ENCODE measurements around the gene TRPT1. TPM values are rescaled to one million over a fixed set of nuclear protein-coding genes. Genes with fewer than 3 reads are reported as not detected.

TRPT1 gene
- total RNA-seq, 1 experiment from 2014 or later: 58.8 TPM

DNA sequence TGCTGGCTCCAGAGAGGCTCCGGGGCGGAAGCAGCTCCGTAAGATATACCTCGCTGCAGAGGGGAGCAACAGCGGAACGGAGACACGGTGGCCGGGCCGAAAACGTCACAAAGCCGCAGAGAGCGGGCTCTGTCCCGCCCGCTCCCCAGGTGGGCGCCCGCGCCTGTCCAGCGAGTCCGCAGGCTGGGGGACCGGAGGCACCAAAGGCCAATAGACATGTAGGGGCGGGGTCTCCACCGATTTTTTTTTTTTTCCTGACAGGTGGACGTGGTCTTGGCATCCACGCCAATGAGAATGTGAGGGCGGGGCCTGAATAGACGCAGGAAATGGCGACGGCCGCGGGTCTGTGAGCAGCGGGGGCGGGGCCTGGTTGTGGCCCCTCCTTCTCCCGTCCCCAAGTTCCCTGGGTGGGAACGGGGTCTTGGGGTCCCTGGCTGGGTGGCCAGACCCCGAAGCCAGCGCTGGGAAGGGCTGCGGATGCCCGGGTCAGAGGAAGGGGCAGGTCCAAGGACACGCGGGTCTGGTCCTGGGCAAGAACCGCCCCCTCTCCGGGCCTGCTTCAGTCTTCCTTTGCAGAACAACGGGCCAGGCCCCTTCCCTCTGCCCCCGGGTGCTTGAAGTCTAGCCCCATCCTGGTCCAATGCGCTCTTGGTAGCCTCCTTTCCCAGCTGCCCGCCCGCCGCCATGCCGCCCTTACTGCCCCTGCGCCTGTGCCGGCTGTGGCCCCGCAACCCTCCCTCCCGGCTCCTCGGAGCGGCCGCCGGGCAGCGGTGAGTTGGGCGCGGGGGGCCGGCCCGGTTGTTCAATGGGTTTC is 4.4 kb upstream of the TRPT1 start, which contains the start of gene DNAJC4 (continued):
- TF ChIP-seq FOXP1 (CRISPR knock-in tag; IDR thresholded peaks at IDR 0.05; ENCODE audit: borderline replicate concordance) (peak; percentile 9; the same call in 1 of the 2 replicates), PRRX2 (CRISPR knock-in tag; IDR thresholded peaks at IDR 0.05) (no peak), RELA (CRISPR knock-in tag; IDR thresholded peaks at IDR 0.05; ENCODE audit: borderline replicate concordance) (0 out of 2 replicates have a peak, but pooled peaks have one; percentile 41), SMAD3 (CRISPR knock-in tag; IDR thresholded peaks at IDR 0.05; ENCODE audit: borderline replicate concordance) (no peak), TP53 (CRISPR knock-in tag; IDR thresholded peaks at IDR 0.05) (no peak)
- TF ChIP-seq, protein P1, sequence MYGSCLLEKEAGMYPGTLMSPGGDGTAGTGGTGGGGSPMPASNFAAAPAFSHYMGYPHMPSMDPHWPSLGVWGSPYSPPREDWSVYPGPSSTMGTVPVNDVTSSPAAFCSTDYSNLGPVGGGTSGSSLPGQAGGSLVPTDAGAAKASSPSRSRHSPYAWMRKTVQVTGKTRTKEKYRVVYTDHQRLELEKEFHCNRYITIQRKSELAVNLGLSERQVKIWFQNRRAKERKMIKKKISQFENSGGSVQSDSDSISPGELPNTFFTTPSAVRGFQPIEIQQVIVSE (CRISPR knock-in tag; IDR thresholded peaks at IDR 0.05; ENCODE audit: borderline replicate concordance): no peak

DNA sequence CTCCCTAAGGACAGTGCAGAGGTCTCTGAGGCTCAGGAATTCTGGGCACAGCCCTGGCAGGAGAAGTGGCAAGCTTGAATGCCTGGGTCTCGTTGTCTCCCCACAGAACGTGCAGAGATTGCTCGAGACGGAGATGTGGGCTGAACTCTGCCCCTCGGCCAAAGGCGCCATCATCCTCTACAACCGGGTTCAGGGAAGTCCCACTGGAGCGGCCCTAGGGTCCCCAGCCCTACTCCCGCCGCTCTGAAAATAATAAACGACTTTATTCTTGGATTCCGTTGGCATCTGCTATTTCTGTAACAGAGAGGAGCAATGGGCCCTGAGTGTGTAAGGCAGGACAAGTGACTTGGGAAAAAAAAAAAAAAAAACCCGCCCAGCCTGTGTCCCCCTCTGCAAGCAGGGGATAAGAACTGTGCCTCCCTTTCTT is 3.8 kb upstream of the TRPT1 start:
- POLR2A ChIA-PET: interaction anchor here (0.5 to 1.0 kb wide), 4 partner anchors 20 to 221 kb away, joined by 3 to 5 read pairs (median 3); partner anchors contain the start of genes PRDX5 and STIP1
- H3K4me1 Mint-ChIP-seq: peaks cover 39% of the 10 kb centered on the region
- TF ChIP-seq RELA (CRISPR knock-in tag; IDR thresholded peaks at IDR 0.05; ENCODE audit: borderline replicate concordance) (no peak), MYBL2 (CRISPR knock-in tag; IDR thresholded peaks at IDR 0.05) (0 out of 2 replicates have a peak, but pooled peaks have one; percentile 15), CBFB (CRISPR knock-in tag; IDR thresholded peaks at IDR 0.05; ENCODE audit: low read depth) (no peak)
- TF ChIP-seq, protein P2, sequence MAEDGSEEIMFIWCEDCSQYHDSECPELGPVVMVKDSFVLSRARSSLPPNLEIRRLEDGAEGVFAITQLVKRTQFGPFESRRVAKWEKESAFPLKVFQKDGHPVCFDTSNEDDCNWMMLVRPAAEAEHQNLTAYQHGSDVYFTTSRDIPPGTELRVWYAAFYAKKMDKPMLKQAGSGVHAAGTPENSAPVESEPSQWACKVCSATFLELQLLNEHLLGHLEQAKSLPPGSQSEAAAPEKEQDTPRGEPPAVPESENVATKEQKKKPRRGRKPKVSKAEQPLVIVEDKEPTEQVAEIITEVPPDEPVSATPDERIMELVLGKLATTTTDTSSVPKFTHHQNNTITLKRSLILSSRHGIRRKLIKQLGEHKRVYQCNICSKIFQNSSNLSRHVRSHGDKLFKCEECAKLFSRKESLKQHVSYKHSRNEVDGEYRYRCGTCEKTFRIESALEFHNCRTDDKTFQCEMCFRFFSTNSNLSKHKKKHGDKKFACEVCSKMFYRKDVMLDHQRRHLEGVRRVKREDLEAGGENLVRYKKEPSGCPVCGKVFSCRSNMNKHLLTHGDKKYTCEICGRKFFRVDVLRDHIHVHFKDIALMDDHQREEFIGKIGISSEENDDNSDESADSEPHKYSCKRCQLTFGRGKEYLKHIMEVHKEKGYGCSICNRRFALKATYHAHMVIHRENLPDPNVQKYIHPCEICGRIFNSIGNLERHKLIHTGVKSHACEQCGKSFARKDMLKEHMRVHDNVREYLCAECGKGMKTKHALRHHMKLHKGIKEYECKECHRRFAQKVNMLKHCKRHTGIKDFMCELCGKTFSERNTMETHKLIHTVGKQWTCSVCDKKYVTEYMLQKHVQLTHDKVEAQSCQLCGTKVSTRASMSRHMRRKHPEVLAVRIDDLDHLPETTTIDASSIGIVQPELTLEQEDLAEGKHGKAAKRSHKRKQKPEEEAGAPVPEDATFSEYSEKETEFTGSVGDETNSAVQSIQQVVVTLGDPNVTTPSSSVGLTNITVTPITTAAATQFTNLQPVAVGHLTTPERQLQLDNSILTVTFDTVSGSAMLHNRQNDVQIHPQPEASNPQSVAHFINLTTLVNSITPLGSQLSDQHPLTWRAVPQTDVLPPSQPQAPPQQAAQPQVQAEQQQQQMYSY (CRISPR knock-in tag; IDR thresholded peaks at IDR 0.05): no peak
- TF ChIP-seq, protein P3, sequence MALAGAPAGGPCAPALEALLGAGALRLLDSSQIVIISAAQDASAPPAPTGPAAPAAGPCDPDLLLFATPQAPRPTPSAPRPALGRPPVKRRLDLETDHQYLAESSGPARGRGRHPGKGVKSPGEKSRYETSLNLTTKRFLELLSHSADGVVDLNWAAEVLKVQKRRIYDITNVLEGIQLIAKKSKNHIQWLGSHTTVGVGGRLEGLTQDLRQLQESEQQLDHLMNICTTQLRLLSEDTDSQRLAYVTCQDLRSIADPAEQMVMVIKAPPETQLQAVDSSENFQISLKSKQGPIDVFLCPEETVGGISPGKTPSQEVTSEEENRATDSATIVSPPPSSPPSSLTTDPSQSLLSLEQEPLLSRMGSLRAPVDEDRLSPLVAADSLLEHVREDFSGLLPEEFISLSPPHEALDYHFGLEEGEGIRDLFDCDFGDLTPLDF (CRISPR knock-in tag; IDR thresholded peaks at IDR 0.05): no peak
- TF ChIP-seq, protein P4, sequence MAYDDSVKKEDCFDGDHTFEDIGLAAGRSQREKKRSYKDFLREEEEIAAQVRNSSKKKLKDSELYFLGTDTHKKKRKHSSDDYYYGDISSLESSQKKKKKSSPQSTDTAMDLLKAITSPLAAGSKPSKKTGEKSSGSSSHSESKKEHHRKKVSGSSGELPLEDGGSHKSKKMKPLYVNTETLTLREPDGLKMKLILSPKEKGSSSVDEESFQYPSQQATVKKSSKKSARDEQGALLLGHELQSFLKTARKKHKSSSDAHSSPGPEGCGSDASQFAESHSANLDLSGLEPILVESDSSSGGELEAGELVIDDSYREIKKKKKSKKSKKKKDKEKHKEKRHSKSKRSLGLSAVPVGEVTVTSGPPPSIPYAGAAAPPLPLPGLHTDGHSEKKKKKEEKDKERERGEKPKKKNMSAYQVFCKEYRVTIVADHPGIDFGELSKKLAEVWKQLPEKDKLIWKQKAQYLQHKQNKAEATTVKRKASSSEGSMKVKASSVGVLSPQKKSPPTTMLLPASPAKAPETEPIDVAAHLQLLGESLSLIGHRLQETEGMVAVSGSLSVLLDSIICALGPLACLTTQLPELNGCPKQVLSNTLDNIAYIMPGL (CRISPR knock-in tag; IDR thresholded peaks at IDR 0.05): no peak
- DNase-seq (ENCODE audit: low spot score) (no peak), ATAC-seq (no peak)
- CTCF ChIA-PET: interaction anchor here (0.6 to 2.8 kb wide), 3 partner anchors 21 to 127 kb away, joined by 3 to 25 read pairs (median 3); partner anchors contain the start of gene PLCB3
- no peaks in the 10 kb centered on the region for H3K9me3 Mint-ChIP-seq
- H3K36me3 Mint-ChIP-seq: no peaks in the 10 kb centered on the region
- H3K27me3 Mint-ChIP-seq (ENCODE audit: low read depth): peaks cover 16% of the 10 kb centered on the region
- peak overlapping the region; percentile 82 for H3K4me3 Mint-ChIP-seq
- H3K27ac Mint-ChIP-seq: peak overlapping the region; percentile 80

DNA sequence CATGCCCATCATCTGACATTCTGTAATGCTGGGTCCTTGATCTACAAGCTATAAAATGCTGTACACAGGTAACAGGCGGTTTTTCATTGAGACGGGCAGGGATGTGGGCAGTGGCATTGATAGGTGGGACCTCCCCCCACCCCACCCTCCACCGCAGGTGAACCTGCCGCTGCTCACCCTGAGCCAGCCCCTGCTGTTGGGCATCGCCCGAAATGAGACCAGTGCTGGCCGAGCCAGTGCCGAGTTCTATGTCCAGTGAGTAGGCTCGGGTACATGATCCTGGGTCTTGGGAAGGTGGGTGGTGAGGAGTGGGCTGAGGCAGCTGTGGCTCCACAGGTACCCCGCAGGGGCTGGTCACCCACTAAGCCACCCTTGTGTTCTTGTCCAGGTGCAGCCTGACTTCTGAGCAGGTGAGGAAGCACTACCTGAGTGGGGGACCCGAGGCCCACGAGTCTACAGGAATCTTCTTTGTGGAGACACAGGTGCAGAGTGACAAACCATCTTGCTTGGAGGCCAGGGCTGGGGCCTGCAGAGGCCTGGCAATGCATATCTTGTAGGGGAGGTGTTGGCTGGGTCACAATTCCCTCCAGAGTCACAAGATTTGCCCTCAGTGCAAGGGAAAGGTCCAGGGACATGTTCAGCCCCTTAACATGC is 3.2 kb upstream of the TRPT1 start:
- Mint-ChIP-seq H3K4me3 (peak overlapping the region; percentile 82), H3K27ac (peak overlapping the region; percentile 80; the same call in 1 of the 2 replicates), H3K27me3 (ENCODE audit: low read depth) (peaks cover 16% of the 10 kb centered on the region), H3K9me3 (no peaks in the 10 kb centered on the region), H3K4me1 (peaks cover 40% of the 10 kb centered on the region), H3K36me3 (no peaks in the 10 kb centered on the region)
- ChIA-PET CTCF (interaction anchor here (0.6 to 2.8 kb wide), 4 partner anchors 22 to 128 kb away, joined by 3 to 25 read pairs (median 3); partner anchors contain the start of gene PLCB3), POLR2A (no interaction called here)
- no peak for TF ChIP-seq SP1 (CRISPR knock-in tag; conservative IDR thresholded peaks at IDR 0.05)
- TF ChIP-seq, protein P5, sequence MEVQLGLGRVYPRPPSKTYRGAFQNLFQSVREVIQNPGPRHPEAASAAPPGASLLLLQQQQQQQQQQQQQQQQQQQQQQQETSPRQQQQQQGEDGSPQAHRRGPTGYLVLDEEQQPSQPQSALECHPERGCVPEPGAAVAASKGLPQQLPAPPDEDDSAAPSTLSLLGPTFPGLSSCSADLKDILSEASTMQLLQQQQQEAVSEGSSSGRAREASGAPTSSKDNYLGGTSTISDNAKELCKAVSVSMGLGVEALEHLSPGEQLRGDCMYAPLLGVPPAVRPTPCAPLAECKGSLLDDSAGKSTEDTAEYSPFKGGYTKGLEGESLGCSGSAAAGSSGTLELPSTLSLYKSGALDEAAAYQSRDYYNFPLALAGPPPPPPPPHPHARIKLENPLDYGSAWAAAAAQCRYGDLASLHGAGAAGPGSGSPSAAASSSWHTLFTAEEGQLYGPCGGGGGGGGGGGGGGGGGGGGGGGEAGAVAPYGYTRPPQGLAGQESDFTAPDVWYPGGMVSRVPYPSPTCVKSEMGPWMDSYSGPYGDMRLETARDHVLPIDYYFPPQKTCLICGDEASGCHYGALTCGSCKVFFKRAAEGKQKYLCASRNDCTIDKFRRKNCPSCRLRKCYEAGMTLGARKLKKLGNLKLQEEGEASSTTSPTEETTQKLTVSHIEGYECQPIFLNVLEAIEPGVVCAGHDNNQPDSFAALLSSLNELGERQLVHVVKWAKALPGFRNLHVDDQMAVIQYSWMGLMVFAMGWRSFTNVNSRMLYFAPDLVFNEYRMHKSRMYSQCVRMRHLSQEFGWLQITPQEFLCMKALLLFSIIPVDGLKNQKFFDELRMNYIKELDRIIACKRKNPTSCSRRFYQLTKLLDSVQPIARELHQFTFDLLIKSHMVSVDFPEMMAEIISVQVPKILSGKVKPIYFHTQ (CRISPR knock-in tag; IDR thresholded peaks at IDR 0.05): no peak
- no peak for TF ChIP-seq ZNF219 (CRISPR knock-in tag; IDR thresholded peaks at IDR 0.05; ENCODE audit: borderline replicate concordance)
- no peak for ATAC-seq
- DNase-seq (ENCODE audit: low spot score): no peak
